Stimulated activated memory B cell treated with anti-CD40 and anti-IgM and Interleukin-4, amounts not matched to agents 10 μg/mL and 1 μg/mL and 100 μg/mL, for 72 hours (primary cell): Measurements from ENCODE around the gene HPD.

Source experiments
- ATAC-seq: fragments of 150-1000 bp; cut with Tn5 transposase; 2 replicates; pipeline ENCODE4 v1.10.0; 2021
- H3K27ac Mint-ChIP-seq: one replicate; pipeline ENCODE4 v1.8.0; 2022; ENCODE audit warnings: mild to moderate bottlenecking, mixed read lengths
- H3K27me3 Mint-ChIP-seq: one replicate; pipeline ENCODE4 v1.8.0; 2022; ENCODE audit warnings: mixed read lengths
- H3K36me3 Mint-ChIP-seq: one replicate; pipeline ENCODE4 v1.8.0; 2022; ENCODE audit warnings: mixed read lengths
- H3K4me1 Mint-ChIP-seq: one replicate; pipeline ENCODE4 v1.8.0; 2022; ENCODE audit warnings: mixed read lengths
- H3K4me3 Mint-ChIP-seq: one replicate; pipeline ENCODE4 v1.8.0; 2022; ENCODE audit warnings: mild to moderate bottlenecking, moderate library complexity, mixed read lengths
- H3K9me3 Mint-ChIP-seq: one replicate; pipeline ENCODE4 v1.8.0; 2022; ENCODE audit warnings: mixed read lengths

Gene HPD

GRCh38 chr12:121825041-121825523 is 33.6 kb downstream of the HPD start:
- H3K27ac Mint-ChIP-seq = no peak overlapping the region
- H3K27me3 Mint-ChIP-seq = no peaks in the 10 kb centered on the region
- ATAC-seq = no peak
- H3K36me3 Mint-ChIP-seq = peaks cover 68% of the 10 kb centered on the region
- H3K4me3 Mint-ChIP-seq = no peak overlapping the region
- H3K9me3 Mint-ChIP-seq = no peaks in the 10 kb centered on the region
- H3K4me1 Mint-ChIP-seq = peaks cover 7% of the 10 kb centered on the region

- no peaks in the 10 kb centered on the region for H3K27me3 Mint-ChIP-seq
- H3K4me3 Mint-ChIP-seq = no peak overlapping the region
- no peak overlapping the region for H3K27ac Mint-ChIP-seq
- peaks cover 65% of the 10 kb centered on the region for H3K36me3 Mint-ChIP-seq
- H3K4me1 Mint-ChIP-seq = peaks cover 10% of the 10 kb centered on the region
- no peaks in the 10 kb centered on the region for H3K9me3 Mint-ChIP-seq
- ATAC-seq = no peak
Measured at GRCh38 chr12:121823727-121824115, 34.9 kb downstream of the HPD start.

- Mint-ChIP-seq H3K4me3 (no peak overlapping the region), H3K4me1 (peaks cover 7% of the 10 kb centered on the region), H3K36me3 (peaks cover 60% of the 10 kb centered on the region), H3K9me3 (no peaks in the 10 kb centered on the region), H3K27ac (no peak overlapping the region), H3K27me3 (no peaks in the 10 kb centered on the region)
- ATAC-seq = peak; percentile 34
Measured at GRCh38 chr12:121823101-121823726, 35.4 kb downstream of the HPD start.

GRCh38 chr12:121822393-121823100 is 36.1 kb downstream of the HPD start:
- no peak overlapping the region for H3K4me3 Mint-ChIP-seq
- H3K36me3 Mint-ChIP-seq = peaks cover 60% of the 10 kb centered on the region
- ATAC-seq = no peak
- no peak overlapping the region for H3K27ac Mint-ChIP-seq
- H3K4me1 Mint-ChIP-seq = peaks cover 7% of the 10 kb centered on the region
- H3K9me3 Mint-ChIP-seq = no peaks in the 10 kb centered on the region
- H3K27me3 Mint-ChIP-seq = no peaks in the 10 kb centered on the region

GRCh38 chr12:121820056-121820455 is 38.6 kb downstream of the HPD start:
- Mint-ChIP-seq H3K27me3 (no peaks in the 10 kb centered on the region), H3K4me1 (peaks cover 7% of the 10 kb centered on the region), H3K9me3 (no peaks in the 10 kb centered on the region), H3K36me3 (peaks cover 59% of the 10 kb centered on the region), H3K4me3 (no peak overlapping the region), H3K27ac (no peak overlapping the region)
- ATAC-seq = no peak

GRCh38 chr12:121819212-121819949 is 39.3 kb downstream of the HPD start:
- no peaks in the 10 kb centered on the region for H3K9me3 Mint-ChIP-seq
- H3K36me3 Mint-ChIP-seq = peaks cover 58% of the 10 kb centered on the region
- ATAC-seq = no peak
- no peak overlapping the region for H3K4me3 Mint-ChIP-seq
- H3K4me1 Mint-ChIP-seq = peaks cover 10% of the 10 kb centered on the region
- no peak overlapping the region for H3K27ac Mint-ChIP-seq
- H3K27me3 Mint-ChIP-seq = no peaks in the 10 kb centered on the region

GRCh38 chr12:121817648-121818043 is 41.0 kb downstream of the HPD start:
- Mint-ChIP-seq H3K4me1 (peaks cover 24% of the 10 kb centered on the region), H3K27me3 (no peaks in the 10 kb centered on the region), H3K36me3 (peaks cover 61% of the 10 kb centered on the region), H3K4me3 (no peak overlapping the region), H3K27ac (no peak overlapping the region), H3K9me3 (no peaks in the 10 kb centered on the region)
- ATAC-seq = no peak

GRCh38 chr12:121816925-121817647 is 41.6 kb downstream of the HPD start:
- Mint-ChIP-seq H3K9me3 (no peaks in the 10 kb centered on the region), H3K36me3 (peaks cover 61% of the 10 kb centered on the region), H3K27me3 (no peaks in the 10 kb centered on the region), H3K27ac (no peak overlapping the region), H3K4me3 (no peak overlapping the region), H3K4me1 (peaks cover 29% of the 10 kb centered on the region)
- ATAC-seq = no peak

- no peak overlapping the region for H3K4me3 Mint-ChIP-seq
- peaks cover 60% of the 10 kb centered on the region for H3K36me3 Mint-ChIP-seq
- H3K4me1 Mint-ChIP-seq = peaks cover 43% of the 10 kb centered on the region
- no peak overlapping the region for H3K27ac Mint-ChIP-seq
- no peaks in the 10 kb centered on the region for H3K27me3 Mint-ChIP-seq
- ATAC-seq = no peak
- no peaks in the 10 kb centered on the region for H3K9me3 Mint-ChIP-seq
Measured at GRCh38 chr12:121815263-121815662, 43.4 kb downstream of the HPD start.

- Mint-ChIP-seq H3K4me3 (no peak overlapping the region), H3K27me3 (no peaks in the 10 kb centered on the region), H3K36me3 (peaks cover 63% of the 10 kb centered on the region), H3K27ac (no peak overlapping the region), H3K4me1 (peaks cover 46% of the 10 kb centered on the region), H3K9me3 (no peaks in the 10 kb centered on the region)
- ATAC-seq = no peak
Measured at GRCh38 chr12:121814429-121815119, 44.1 kb downstream of the HPD start.

- Mint-ChIP-seq H3K27me3 (no peaks in the 10 kb centered on the region), H3K36me3 (peaks cover 62% of the 10 kb centered on the region), H3K9me3 (no peaks in the 10 kb centered on the region), H3K4me1 (peaks cover 43% of the 10 kb centered on the region), H3K27ac (peak overlapping the region; percentile 58), H3K4me3 (no peak overlapping the region)
- ATAC-seq = no peak
Measured at GRCh38 chr12:121813951-121814350, 44.7 kb downstream of the HPD start.

- no peak for ATAC-seq
- H3K27ac Mint-ChIP-seq = peak overlapping the region; percentile 58
- H3K9me3 Mint-ChIP-seq = no peaks in the 10 kb centered on the region
- peaks cover 49% of the 10 kb centered on the region for H3K4me1 Mint-ChIP-seq
- no peaks in the 10 kb centered on the region for H3K27me3 Mint-ChIP-seq
- peaks cover 65% of the 10 kb centered on the region for H3K36me3 Mint-ChIP-seq
- peak overlapping the region; percentile 81 for H3K4me3 Mint-ChIP-seq
Measured at GRCh38 chr12:121812921-121813896, 45.5 kb downstream of the HPD start.

- peak overlapping the region; percentile 58 for H3K27ac Mint-ChIP-seq
- no peaks in the 10 kb centered on the region for H3K27me3 Mint-ChIP-seq
- peaks cover 57% of the 10 kb centered on the region for H3K4me1 Mint-ChIP-seq
- peaks cover 57% of the 10 kb centered on the region for H3K36me3 Mint-ChIP-seq
- H3K4me3 Mint-ChIP-seq = peak overlapping the region; percentile 81
- ATAC-seq = peak; percentile 63
- H3K9me3 Mint-ChIP-seq = no peaks in the 10 kb centered on the region
Measured at GRCh38 chr12:121812320-121812871, 46.3 kb downstream of the HPD start.
